NCI-H2171 treated with DMSO at 0.1 percent for 48 hours (cell line): ENCODE results near the gene MRPL36.
A peak's percentile ranks its signal among the peaks of the same experiment; 100 is the strongest.
"Not testable (repeated sequence)": the region's sequence is repeated elsewhere in the genome, so short reads cannot be mapped to it uniquely, and the experiment has no call there.

ENCODE experiments used
- DNase-seq: peaks from one replicate; lab custom pipeline; 2025; lab: John Stamatoyannopoulos, UW

Gene MRPL36

GRCh38 chr5:1796371-1797102 lies 3.1 kb downstream of the MRPL36 start:
- no peak for DNase-seq

GRCh38 chr5:1795931-1796330 lies 3.7 kb downstream of the MRPL36 start:
- DNase-seq, result no peak

GRCh38 chr5:1795506-1795905 lies 4.1 kb downstream of the MRPL36 start:
- DNase-seq, result no peak

- no peak for DNase-seq
These were observed 4.7 kb downstream of the MRPL36 start for GRCh38 chr5:1794901-1795290.

GRCh38 chr5:1793966-1794900 lies 5.4 kb downstream of the MRPL36 start:
- no peak for DNase-seq

- DNase-seq, result no peak
These were observed 6.3 kb downstream of the MRPL36 start for GRCh38 chr5:1793301-1793740.

- no peak for DNase-seq
These were observed 6.8 kb downstream of the MRPL36 start for GRCh38 chr5:1792842-1793266.

GRCh38 chr5:1791176-1791575 lies 8.5 kb downstream of the MRPL36 start:
- no peak for DNase-seq

- no peak for DNase-seq
These were observed 9.7 kb downstream of the MRPL36 start for GRCh38 chr5:1789834-1790471.

- DNase-seq, result not testable (repeated sequence)
These were observed 10.2 kb downstream of the MRPL36 start for GRCh38 chr5:1789438-1789833.

- no peak for DNase-seq
These were observed 10.8 kb downstream of the MRPL36 start for GRCh38 chr5:1788828-1789227.

- no peak for DNase-seq
These were observed 11.4 kb downstream of the MRPL36 start for GRCh38 chr5:1788200-1788599.

GRCh38 chr5:1787472-1788047 lies 12.1 kb downstream of the MRPL36 start:
- DNase-seq, result no peak

GRCh38 chr5:1786621-1787471 lies 12.8 kb downstream of the MRPL36 start:
- no peak for DNase-seq

GRCh38 chr5:1785984-1786383 lies 13.7 kb downstream of the MRPL36 start:
- no peak for DNase-seq

- DNase-seq, result no peak
These were observed 14.6 kb downstream of the MRPL36 start for GRCh38 chr5:1785062-1785461.

- DNase-seq, result no peak
These were observed 15.2 kb downstream of the MRPL36 start for GRCh38 chr5:1784197-1785050.

GRCh38 chr5:1783216-1783554 lies 16.5 kb downstream of the MRPL36 start:
- peak; percentile 55 for DNase-seq

GRCh38 chr5:1782385-1783215 lies 17.0 kb downstream of the MRPL36 start:
- DNase-seq, result peak; percentile 31
